ENCODE results near the gene TMBIM6. TPM values are rescaled to one million over a fixed set of nuclear protein-coding genes. Genes with fewer than 3 reads are reported as not detected.
A peak's percentile ranks its signal among the peaks of the same experiment; 100 is the strongest.

Gene TMBIM6
- total and polyA plus RNA-seq, 9 of the 15 experiments (the other 6 are each of a cell fraction or from before 2014, with no cell fraction given), result 147 to 1,288 (median 352) TPM

- TF ChIP-seq ZNF407 (IDR thresholded peaks at IDR 0.05; ENCODE audit: low read depth) (no peak), NBN (IDR thresholded peaks at IDR 0.05; ENCODE audit: low read depth) (no peak), HMG20B (CRISPR knock-in tag; IDR thresholded peaks at IDR 0.05) (no peak), E2F4 (CRISPR knock-in tag; IDR thresholded peaks at IDR 0.05; ENCODE audit: low read depth) (no peak), KAT8 (IDR thresholded peaks at IDR 0.05; ENCODE audit: low read depth) (no peak), NR2F6 (CRISPR knock-in tag; IDR thresholded peaks at IDR 0.05) (no peak), ILK (tag; IDR thresholded peaks at IDR 0.05; ENCODE audit: borderline replicate concordance, low read depth) (no peak), MYBL2 (IDR thresholded peaks at IDR 0.05; ENCODE audit: low read depth) (no peak), MYBL2 (CRISPR knock-in tag; IDR thresholded peaks at IDR 0.05; ENCODE audit: borderline replicate concordance) (no peak), ZNF785 (CRISPR knock-in tag; IDR thresholded peaks at IDR 0.05) (no peak), ZNF217 (CRISPR knock-in tag; IDR thresholded peaks at IDR 0.05) (no peak), SRSF3 (IDR thresholded peaks at IDR 0.05; ENCODE audit: insufficient read depth, low read length) (no peak), KLF16 (IDR thresholded peaks at IDR 0.05) (no peak), EP300 (IDR thresholded peaks at IDR 0.05; ENCODE audit: low read length) (no peak), C11orf30 (IDR thresholded peaks at IDR 0.05; ENCODE audit: low read depth) (peak; percentile 90), SMAD4 (CRISPR knock-in tag; conservative IDR thresholded peaks at IDR 0.05) (no peak), MNT (conservative IDR thresholded peaks at IDR 0.05) (no peak)
- TF ChIP-seq, protein P1, sequence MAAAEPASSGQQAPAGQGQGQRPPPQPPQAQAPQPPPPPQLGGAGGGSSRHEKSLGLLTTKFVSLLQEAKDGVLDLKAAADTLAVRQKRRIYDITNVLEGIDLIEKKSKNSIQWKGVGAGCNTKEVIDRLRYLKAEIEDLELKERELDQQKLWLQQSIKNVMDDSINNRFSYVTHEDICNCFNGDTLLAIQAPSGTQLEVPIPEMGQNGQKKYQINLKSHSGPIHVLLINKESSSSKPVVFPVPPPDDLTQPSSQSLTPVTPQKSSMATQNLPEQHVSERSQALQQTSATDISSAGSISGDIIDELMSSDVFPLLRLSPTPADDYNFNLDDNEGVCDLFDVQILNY (CRISPR knock-in tag; IDR thresholded peaks at IDR 0.05), result no peak
Observed at GRCh38 chr12:49784756-49785409, 43.5 kb downstream of the TMBIM6 start (continued).

Data from K562 (cell line).